Nephron progenitor cell (in vitro differentiated cells): Measurements from ENCODE around the gene TNRC6B.

Source experiments
- DNase-seq: peaks from one replicate; pipeline ENCODE4 v3.0.0; 2021
- H3K27ac Mint-ChIP-seq: 2 replicates; pipeline ENCODE4 v1.8.0; 2021; ENCODE audit warnings: mild to moderate bottlenecking, moderate library complexity, mixed read lengths
- H3K27me3 Mint-ChIP-seq: 2 replicates; pipeline ENCODE4 v1.8.0; 2021; ENCODE audit warnings: mild to moderate bottlenecking, low read depth, mixed read lengths; ENCODE audit not compliant: poor library complexity
- H3K36me3 Mint-ChIP-seq: 2 replicates; pipeline ENCODE4 v1.8.0; 2021; ENCODE audit warnings: low read depth, mixed read lengths
- H3K4me1 Mint-ChIP-seq: 2 replicates; pipeline ENCODE4 v1.8.0; 2021; ENCODE audit warnings: mixed read lengths
- H3K4me3 Mint-ChIP-seq: 2 replicates; pipeline ENCODE4 v1.8.0; 2021; ENCODE audit warnings: mild to moderate bottlenecking, moderate library complexity, mixed read lengths
- H3K9me3 Mint-ChIP-seq: 2 replicates; pipeline ENCODE4 v1.8.0; 2021; ENCODE audit warnings: mild to moderate bottlenecking, moderate library complexity, mixed read lengths
- CTCF ChIP-seq: fragments of 200-600 bp; sonication (generic); IDR thresholded peaks from 2 replicates; pipeline ENCODE4 v1.5.0; 2021; ENCODE audit warnings: antibody characterized with exemption

TNRC6B gene

GRCh38 chr22:40243891-40244290 lies 66.2 kb downstream of the TNRC6B start:
- Mint-ChIP-seq H3K36me3 (peaks cover 59% of the 10 kb centered on the region), H3K4me3 (no peak overlapping the region), H3K27ac (no peak overlapping the region), H3K4me1 (peaks cover 31% of the 10 kb centered on the region), H3K9me3 (no peaks in the 10 kb centered on the region), H3K27me3 (peaks cover 2% of the 10 kb centered on the region)
- no peak for DNase-seq
- no peak for TF ChIP-seq CTCF

- TF ChIP-seq CTCF, result no peak
- H3K4me3 Mint-ChIP-seq, result no peak overlapping the region
- no peaks in the 10 kb centered on the region for H3K9me3 Mint-ChIP-seq
- H3K4me1 Mint-ChIP-seq, result peaks cover 25% of the 10 kb centered on the region
- DNase-seq, result no peak
- peaks cover 2% of the 10 kb centered on the region for H3K27me3 Mint-ChIP-seq
- H3K27ac Mint-ChIP-seq, result no peak overlapping the region
- H3K36me3 Mint-ChIP-seq, result peaks cover 62% of the 10 kb centered on the region
Measured at GRCh38 chr22:40244586-40244985, 66.9 kb downstream of the TNRC6B start.

- no peak overlapping the region for H3K4me3 Mint-ChIP-seq
- peaks cover 29% of the 10 kb centered on the region for H3K4me1 Mint-ChIP-seq
- no peak for DNase-seq
- H3K9me3 Mint-ChIP-seq, result no peaks in the 10 kb centered on the region
- H3K27me3 Mint-ChIP-seq, result peaks cover 2% of the 10 kb centered on the region
- TF ChIP-seq CTCF, result no peak
- peaks cover 60% of the 10 kb centered on the region for H3K36me3 Mint-ChIP-seq
- no peak overlapping the region for H3K27ac Mint-ChIP-seq
Measured at GRCh38 chr22:40247976-40248375, 70.3 kb downstream of the TNRC6B start.

GRCh38 chr22:40249286-40249685 lies 71.6 kb downstream of the TNRC6B start:
- Mint-ChIP-seq H3K4me1 (peaks cover 41% of the 10 kb centered on the region), H3K4me3 (no peak overlapping the region), H3K36me3 (peaks cover 66% of the 10 kb centered on the region), H3K27me3 (peaks cover 2% of the 10 kb centered on the region), H3K27ac (no peak overlapping the region), H3K9me3 (no peaks in the 10 kb centered on the region)
- DNase-seq, result no peak
- no peak for TF ChIP-seq CTCF

- Mint-ChIP-seq H3K27ac (peak overlapping the region; percentile 22), H3K27me3 (peaks cover 2% of the 10 kb centered on the region), H3K9me3 (no peaks in the 10 kb centered on the region)
Measured at GRCh38 chr22:40250608-40251007, 72.9 kb downstream of the TNRC6B start.

More at GRCh38 chr22:40250608-40251007, 72.9 kb downstream of the TNRC6B start:
- DNase-seq, result no peak
- no peak for TF ChIP-seq CTCF
- Mint-ChIP-seq H3K36me3 (peaks cover 66% of the 10 kb centered on the region), H3K4me3 (no peak overlapping the region), H3K4me1 (peaks cover 42% of the 10 kb centered on the region)
